K562 (cell line): ENCODE measurements around the gene RAI2. TPM values are rescaled to one million over a fixed set of nuclear protein-coding genes. Genes with fewer than 3 reads are reported as not detected.

Experiments used
- ATAC-seq: fragments of 200-7000 bp; cut with Tn5 transposase; 3 replicates; pipeline ENCODE4 v1.9.1; 2020; ENCODE audit warnings: moderate library complexity
- BruUV-seq: library from RNA; stranded (reverse); fragments of 400-500 nt; replicated peaks from 2 replicates; lab custom pipeline; 2021; lab: Mats Ljungman, UMichigan
- CTCF ChIA-PET: fragments of 300-600 bp; formaldehyde crosslinking; extraction: SDS; loops from one replicate; lab custom pipeline; 2021; ENCODE audit warnings: low intra/inter-chr PET ratio; lab: Yijun Ruan, JAX
- POLR2A ChIA-PET: fragments of 300-600, 350-650 bp; sonication (Branson Sonifier 250); formaldehyde crosslinking; extraction: SDS; loops from one replicate; lab custom pipeline; 2021; ENCODE audit warnings: antibody characterized with exemption, inconsistent platforms; lab: Yijun Ruan, JAX
- DNase-seq, 4 experiments: peaks; one replicate each; pipeline versions ENCODE4 v3.0.0 to v3.0.0-alpha.2; 2011 to 2018; ENCODE audit warnings: low spot score in 3 of 4, mixed read lengths in 3 of 4; ENCODE audit errors: extremely low read depth in 1 of 4
- FAIRE-seq: peaks from 2 replicates; lab custom pipeline; 2011; peaks lifted over from hg19 to GRCh38; lab: Jason Lieb, UNC
- H2AFZ ChIP-seq: 2 replicates; pipeline ENCODE4 v1.6.0; 2011; ENCODE audit warnings: low read depth, low read length, control low read depth, inconsistent platforms
- H3K27ac ChIP-seq: fragments of 200-600 bp; 3 replicates; pipeline ENCODE4 v1.8.0; 2011; ENCODE audit warnings: low read depth, mild to moderate bottlenecking, control low read depth, inconsistent platforms, low read length, moderate library complexity, mixed read lengths; ENCODE audit errors: extremely low read depth
- H3K27me3 ChIP-seq, 2 experiments: fragments of 300-600 bp in 1 of 2; 2 replicates in 1 of 2; 3 replicates in 1 of 2; pipeline versions ENCODE4 v1.6.0 to v1.8.0; 2011; ENCODE audit warnings: inconsistent platforms in 2 of 2, low read length in 2 of 2, mild to moderate bottlenecking in 1 of 2, mixed read lengths in 1 of 2, moderate library complexity in 1 of 2; ENCODE audit not compliant: control insufficient read depth in 2 of 2, insufficient read depth in 2 of 2
- H3K36me3 ChIP-seq: fragments of 300-600 bp; 3 replicates; pipeline ENCODE4 v1.8.0; 2011; ENCODE audit warnings: mild to moderate bottlenecking, low read length, inconsistent platforms; ENCODE audit not compliant: control insufficient read depth, insufficient read depth
- H3K4me1 ChIP-seq, 2 experiments: fragments of 200-600 bp in 1 of 2; replicated peaks in 1 of 2; 2 replicates in 1 of 2; 3 replicates in 1 of 2; pipeline versions ENCODE4 v1.5.1 to v1.8.0; 2011; ENCODE audit warnings: inconsistent platforms in 2 of 2, low read length in 2 of 2, mild to moderate bottlenecking in 1 of 2, mixed read lengths in 1 of 2, moderate library complexity in 1 of 2; ENCODE audit not compliant: control insufficient read depth in 2 of 2, insufficient read depth in 2 of 2
- H3K4me2 ChIP-seq: 2 replicates; pipeline ENCODE4 v1.6.1; 2011; ENCODE audit warnings: low read length, control low read depth, inconsistent platforms, mixed read lengths; ENCODE audit not compliant: insufficient read depth
- H3K4me3 ChIP-seq: fragments of 200-600 bp; sonication (generic), shearing (Covaris generic); 2 replicates; pipeline ENCODE4 v1.5.1; 2016; ENCODE audit warnings: control low read depth, inconsistent platforms
- H3K79me2 ChIP-seq: fragments of 200-600 bp; 3 replicates; pipeline ENCODE4 v1.8.0; 2011; ENCODE audit warnings: low read length, inconsistent platforms; ENCODE audit not compliant: control insufficient read depth, insufficient read depth
- H3K9ac ChIP-seq, 2 experiments: 2 replicates each; pipeline versions ENCODE4 v1.6.0 to v1.6.1; 2011; ENCODE audit warnings: low read depth in 2 of 2, low read length in 2 of 2, control low read depth in 1 of 2, inconsistent platforms in 1 of 2, mild to moderate bottlenecking in 1 of 2, mixed read lengths in 1 of 2; ENCODE audit not compliant: insufficient read depth in 1 of 2
- H3K9me1 ChIP-seq: one replicate; pipeline ENCODE4 v1.6.0; 2011; ENCODE audit warnings: inconsistent platforms, mild to moderate bottlenecking, low read length, moderate library complexity; ENCODE audit not compliant: control insufficient read depth, insufficient read depth
- H3K9me3 ChIP-seq: replicated peaks from 2 replicates; pipeline ENCODE4 v1.5.1; 2011; ENCODE audit warnings: low read depth, low read length, inconsistent platforms; ENCODE audit not compliant: control insufficient read depth, insufficient read depth
- H4K20me1 ChIP-seq: replicated peaks from 2 replicates; pipeline ENCODE4 v1.6.1; 2011; ENCODE audit warnings: low read length, inconsistent platforms, mixed read lengths; ENCODE audit not compliant: control insufficient read depth, insufficient read depth
- BACH1 ChIP-seq: fragments of 200-800 bp; sonication (Bioruptor generic); IDR thresholded peaks from 2 replicates; pipeline ENCODE4 v1.6.1; 2016; ENCODE audit warnings: missing genetic modification characterization, missing compliant biosample characterization
- CBFB ChIP-seq: sonication (generic); formaldehyde crosslinking; IDR thresholded peaks from 2 replicates; pipeline ENCODE4 v1.4.0; 2020; ENCODE audit warnings: mild to moderate bottlenecking, missing genetic modification reagents
- FOXP1 ChIP-seq: sonication (generic); formaldehyde crosslinking; IDR thresholded peaks from 2 replicates; pipeline ENCODE4 v1.8.0; 2022; ENCODE audit warnings: mild to moderate bottlenecking, missing genetic modification reagents
- ILK ChIP-seq: fragments of 450-650 bp; IDR thresholded peaks from 2 replicates; pipeline ENCODE4 v1.6.1; 2016; ENCODE audit warnings: missing genetic modification characterization, low read depth, mild to moderate bottlenecking, missing compliant biosample characterization, moderate library complexity, borderline replicate concordance
- NCOR1 ChIP-seq: fragments of 450-650 bp; IDR thresholded peaks from 2 replicates; pipeline ENCODE4 v1.6.1; 2016; ENCODE audit warnings: mild to moderate bottlenecking, moderate library complexity
- PRMT5 ChIP-seq: sonication (generic); formaldehyde crosslinking; IDR thresholded peaks from 2 replicates; pipeline ENCODE4 v1.5.0; 2020; ENCODE audit warnings: missing genetic modification reagents
- SIRT6 ChIP-seq: IDR thresholded peaks from one replicate; pipeline ENCODE4 v1.6.1; 2012; ENCODE audit warnings: low read depth, mild to moderate bottlenecking, control low read depth, inconsistent platforms, low read length, moderate library complexity
- SMAD2 ChIP-seq: fragments of 150-350 bp; IDR thresholded peaks from 2 replicates; pipeline ENCODE4 v1.6.1; 2014; ENCODE audit warnings: low read depth, mild to moderate bottlenecking, low read length
- STAT5A ChIP-seq: IDR thresholded peaks from 2 replicates; pipeline ENCODE4 v1.6.1; 2012; ENCODE audit warnings: low read length, inconsistent platforms, borderline replicate concordance
- ZFP36 ChIP-seq: fragments of 150-350 bp; IDR thresholded peaks from 2 replicates; pipeline ENCODE4 v1.6.1; 2018; ENCODE audit warnings: low read length, low read depth; ENCODE audit not compliant: partially characterized antibody
- ZNF140 ChIP-seq: fragments of 250-450 bp; sonication (Bioruptor Pico); IDR thresholded peaks from 2 replicates; pipeline ENCODE4 v1.8.0; 2021; ENCODE audit warnings: moderate library complexity, mild to moderate bottlenecking, inconsistent platforms
- ZNF24 ChIP-seq: fragments of 450-650 bp; IDR thresholded peaks from 2 replicates; pipeline ENCODE4 v1.6.1; 2016
- ZNF444 ChIP-seq: fragments of 250-450 bp; sonication (Bioruptor Pico); IDR thresholded peaks from 2 replicates; pipeline ENCODE4 v1.4.0; 2020; ENCODE audit warnings: mild to moderate bottlenecking, moderate library complexity
- WGBS: fragments of 100-300 bp; shearing (Covaris generic); methylation state at CpG from one replicate; pipeline ENCODE4 v1.1.6; 2016; ENCODE audit warnings: low coverage, mixed read lengths; ENCODE audit not compliant: insufficient coverage; ENCODE audit errors: missing lambda C conversion rate; 5-methylcytosine and 5-hydroxymethylcytosine counted together
- in situ Hi-C: fragments of 300-500 bp; cut with MboI; formaldehyde crosslinking; loops from 4 replicates; pipeline ENCODE4 v1.15.0; 2018; ENCODE audit warnings: inconsistent platforms, mixed read lengths
- intact Hi-C: fragments of 100-400 bp; cut with micrococcal nuclease; formaldehyde crosslinking; loops from 2 replicates; pipeline ENCODE4 v1.14.2; 2022
- polyA plus RNA-seq, 8 experiments: library from polyadenylated mRNA; depleted of rRNA in 4 of 8; stranded (reverse) in 5 of 8; unstranded in 3 of 8; fragments of >200 nt; fragmentation: Nextera tagmentation in 2 of 8; fragmentation: Illumina TruSeq in 1 of 8; extraction: Ambion mirVana in 2 of 8; extraction: Trizol in 1 of 8; gene quantifications; 2 replicates each; pipeline versions ENCODE4 v1.2.1 to v1.2.3, GENCODE V29; 2011 to 2014; ENCODE audit warnings: inconsistent platforms in 1 of 8, missing spikeins in 1 of 8
- total RNA-seq, 7 experiments: library from RNA; depleted of rRNA in 6 of 7; stranded (reverse); fragments of >200 nt in 6 of 7; fragmentation: Illumina TruSeq in 2 of 7; extraction: Trizol in 2 of 7; gene quantifications; 2 replicates each; pipeline versions ENCODE4 v1.2.1 to v1.2.3, GENCODE V29; 2011 to 2021; ENCODE audit warnings: low replicate concordance in 1 of 7
- TF ChIP-seq, protein P1 (sequence below): sonication (generic); formaldehyde crosslinking; IDR thresholded peaks from 2 replicates; pipeline ENCODE4 v1.8.0; 2022; ENCODE audit warnings: missing genetic modification reagents, mild to moderate bottlenecking, moderate library complexity, borderline replicate concordance
- TF ChIP-seq, protein P2 (sequence below), 2 experiments: fragments of 150-350 bp in 1 of 2; IDR thresholded peaks; 2 replicates each; pipeline ENCODE4 v1.6.1; 2012 to 2016; ENCODE audit warnings: low read depth in 2 of 2, low read length in 2 of 2, mild to moderate bottlenecking in 1 of 2, moderate library complexity in 1 of 2

Gene RAI2
- total and polyA plus RNA-seq, 9 of the 15 experiments (the other 6 are each of a cell fraction or from before 2014, with no cell fraction given), result not detected

DNA sequence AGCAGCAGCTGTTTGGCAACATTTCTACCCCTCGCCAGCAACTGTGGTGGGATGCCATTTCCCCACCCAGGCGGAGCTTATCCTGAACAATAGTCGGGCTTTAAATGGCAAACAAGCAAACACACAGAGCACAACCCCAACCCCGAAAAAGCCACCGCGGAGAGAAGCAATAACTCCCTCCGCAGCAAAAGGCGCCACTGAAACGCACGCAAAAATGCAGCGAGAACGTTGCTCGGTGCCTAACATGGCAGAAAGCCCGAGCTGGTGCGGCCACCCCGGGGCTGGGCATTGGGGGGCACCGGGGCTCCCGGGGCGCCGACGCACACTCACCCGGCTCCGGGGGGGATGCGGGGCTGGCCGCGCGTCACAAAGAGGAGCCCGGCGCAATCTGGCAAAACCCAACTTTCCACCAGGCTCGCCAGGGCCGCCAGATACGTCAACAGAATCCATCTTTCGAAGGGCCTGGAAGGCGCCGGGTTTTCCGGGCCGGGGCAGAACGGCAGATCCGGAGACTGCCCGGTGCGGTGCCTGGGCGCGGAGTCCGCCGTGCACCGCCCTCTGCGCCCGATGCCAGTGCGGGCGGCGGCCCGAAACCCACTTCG is 818 bp downstream of the RAI2 start:
- H3K4me2 ChIP-seq, result no peak overlapping the region
- H3K36me3 ChIP-seq, result no peaks in the 10 kb centered on the region
- DNase-seq (no peak), FAIRE-seq (no peak), ATAC-seq (no peak)
- H4K20me1 ChIP-seq, result no peaks in the 10 kb centered on the region
- H3K27ac ChIP-seq, result no peak overlapping the region
- no peak overlapping the region for H2AFZ ChIP-seq
- no peak overlapping the region for H3K4me3 ChIP-seq
- H3K9me1 ChIP-seq, result no peaks in the 10 kb centered on the region
- TF ChIP-seq PRMT5 (CRISPR knock-in tag), result no peak
- no peak for TF ChIP-seq STAT5A
- TF ChIP-seq ZFP36, result no peak
- no peak for TF ChIP-seq CBFB (CRISPR knock-in tag)
- no peak for TF ChIP-seq ILK (tag)
- no peak for TF ChIP-seq SMAD2
- TF ChIP-seq BACH1 (tag), result no peak
- TF ChIP-seq, protein P1, sequence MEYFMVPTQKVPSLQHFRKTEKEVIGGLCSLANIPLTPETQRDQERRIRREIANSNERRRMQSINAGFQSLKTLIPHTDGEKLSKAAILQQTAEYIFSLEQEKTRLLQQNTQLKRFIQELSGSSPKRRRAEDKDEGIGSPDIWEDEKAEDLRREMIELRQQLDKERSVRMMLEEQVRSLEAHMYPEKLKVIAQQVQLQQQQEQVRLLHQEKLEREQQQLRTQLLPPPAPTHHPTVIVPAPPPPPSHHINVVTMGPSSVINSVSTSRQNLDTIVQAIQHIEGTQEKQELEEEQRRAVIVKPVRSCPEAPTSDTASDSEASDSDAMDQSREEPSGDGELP, result no peak
- TF ChIP-seq SIRT6, result no peak
- no peak for TF ChIP-seq ZNF140 (CRISPR knock-in tag)
- TF ChIP-seq, protein P2, sequence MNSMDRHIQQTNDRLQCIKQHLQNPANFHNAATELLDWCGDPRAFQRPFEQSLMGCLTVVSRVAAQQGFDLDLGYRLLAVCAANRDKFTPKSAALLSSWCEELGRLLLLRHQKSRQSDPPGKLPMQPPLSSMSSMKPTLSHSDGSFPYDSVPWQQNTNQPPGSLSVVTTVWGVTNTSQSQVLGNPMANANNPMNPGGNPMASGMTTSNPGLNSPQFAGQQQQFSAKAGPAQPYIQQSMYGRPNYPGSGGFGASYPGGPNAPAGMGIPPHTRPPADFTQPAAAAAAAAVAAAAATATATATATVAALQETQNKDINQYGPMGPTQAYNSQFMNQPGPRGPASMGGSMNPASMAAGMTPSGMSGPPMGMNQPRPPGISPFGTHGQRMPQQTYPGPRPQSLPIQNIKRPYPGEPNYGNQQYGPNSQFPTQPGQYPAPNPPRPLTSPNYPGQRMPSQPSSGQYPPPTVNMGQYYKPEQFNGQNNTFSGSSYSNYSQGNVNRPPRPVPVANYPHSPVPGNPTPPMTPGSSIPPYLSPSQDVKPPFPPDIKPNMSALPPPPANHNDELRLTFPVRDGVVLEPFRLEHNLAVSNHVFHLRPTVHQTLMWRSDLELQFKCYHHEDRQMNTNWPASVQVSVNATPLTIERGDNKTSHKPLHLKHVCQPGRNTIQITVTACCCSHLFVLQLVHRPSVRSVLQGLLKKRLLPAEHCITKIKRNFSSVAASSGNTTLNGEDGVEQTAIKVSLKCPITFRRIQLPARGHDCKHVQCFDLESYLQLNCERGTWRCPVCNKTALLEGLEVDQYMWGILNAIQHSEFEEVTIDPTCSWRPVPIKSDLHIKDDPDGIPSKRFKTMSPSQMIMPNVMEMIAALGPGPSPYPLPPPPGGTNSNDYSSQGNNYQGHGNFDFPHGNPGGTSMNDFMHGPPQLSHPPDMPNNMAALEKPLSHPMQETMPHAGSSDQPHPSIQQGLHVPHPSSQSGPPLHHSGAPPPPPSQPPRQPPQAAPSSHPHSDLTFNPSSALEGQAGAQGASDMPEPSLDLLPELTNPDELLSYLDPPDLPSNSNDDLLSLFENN (IDR thresholded peaks at IDR 0.05; ENCODE audit: low read depth in 2 of 2, low read length in 2 of 2), result no peak
- TF ChIP-seq NCOR1, result no peak
- TF ChIP-seq ZNF444 (CRISPR knock-in tag), result no peak
- no peak for TF ChIP-seq ZNF24
- TF ChIP-seq FOXP1, result no peak
- WGBS, result 47% methylated on average over 17 of the region's 53 CpGs
- in situ Hi-C loops (no loop called here), intact Hi-C loops (no loop called here)
- H3K27me3 ChIP-seq, result peaks cover 4 to 18% of the 10 kb centered on the region in 2 experiments; a peak in 4 of 5 replicates
- BruUV-seq, result no TSS peak
- no peak overlapping the region for H3K9ac ChIP-seq
- ChIA-PET CTCF (no interaction called here), POLR2A (no interaction called here)
- peaks cover 0 to 10% of the 10 kb centered on the region in 2 experiments; a peak in 2 of 5 replicates for H3K4me1 ChIP-seq
- no peaks in the 10 kb centered on the region for H3K9me3 ChIP-seq
- no peaks in the 10 kb centered on the region for H3K79me2 ChIP-seq
